Activated T-helper 1 cell treated with anti-CD3 and anti-CD28 coated beads, Interleukin-2, amount 50 U/mL, for 16 hours (primary cell): ENCODE data around the gene PRSS22.
A peak's percentile ranks its signal among the peaks of the same experiment; 100 is the strongest.

Experiments used
- DNase-seq, 2 donors: peaks; one replicate each; pipeline ENCODE4 v3.0.0-alpha.2; 2020; ENCODE audit warnings: low read depth in 1 of 2, low spot score in 1 of 2

Gene PRSS22, protein sequence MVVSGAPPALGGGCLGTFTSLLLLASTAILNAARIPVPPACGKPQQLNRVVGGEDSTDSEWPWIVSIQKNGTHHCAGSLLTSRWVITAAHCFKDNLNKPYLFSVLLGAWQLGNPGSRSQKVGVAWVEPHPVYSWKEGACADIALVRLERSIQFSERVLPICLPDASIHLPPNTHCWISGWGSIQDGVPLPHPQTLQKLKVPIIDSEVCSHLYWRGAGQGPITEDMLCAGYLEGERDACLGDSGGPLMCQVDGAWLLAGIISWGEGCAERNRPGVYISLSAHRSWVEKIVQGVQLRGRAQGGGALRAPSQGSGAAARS

GRCh38 chr16:2857451-2858244, at the start of gene PRSS22:
TSS of gene PRSS22 (minus strand) at chr16:2858170. CDS start at chr16:2858104, 66 bp downstream.
- DNase-seq: no peak

GRCh38 chr16:2907084-2907753, 49.2 kb upstream of the PRSS22 start:
- peak in 1 of 2 donors; percentile 15 for DNase-seq

DNA sequence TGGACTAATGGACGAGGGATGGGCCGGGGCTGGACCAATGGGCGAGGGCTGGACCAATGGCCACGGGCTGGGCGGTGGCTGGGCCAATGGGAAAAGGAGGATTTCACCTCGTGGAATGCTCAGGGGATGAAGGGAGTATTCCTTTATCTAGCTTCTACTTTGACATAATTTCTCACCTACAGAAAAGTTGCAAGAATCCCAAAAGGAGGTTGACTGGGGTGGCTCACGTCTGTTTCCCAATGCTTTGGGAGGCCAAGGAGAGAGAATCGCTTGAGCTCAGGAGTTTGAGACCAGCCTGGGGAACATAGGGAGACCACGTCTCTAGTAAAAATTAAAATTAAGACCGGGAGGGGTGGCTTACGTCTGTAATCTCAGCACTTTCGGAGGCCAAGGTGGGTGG, 48.0 kb upstream of the PRSS22 start:
- DNase-seq: no peak

- peak; percentile 62 to 83 for DNase-seq
These were observed 47.4 kb upstream of the PRSS22 start for GRCh38 chr16:2905241-2905987.

DNA sequence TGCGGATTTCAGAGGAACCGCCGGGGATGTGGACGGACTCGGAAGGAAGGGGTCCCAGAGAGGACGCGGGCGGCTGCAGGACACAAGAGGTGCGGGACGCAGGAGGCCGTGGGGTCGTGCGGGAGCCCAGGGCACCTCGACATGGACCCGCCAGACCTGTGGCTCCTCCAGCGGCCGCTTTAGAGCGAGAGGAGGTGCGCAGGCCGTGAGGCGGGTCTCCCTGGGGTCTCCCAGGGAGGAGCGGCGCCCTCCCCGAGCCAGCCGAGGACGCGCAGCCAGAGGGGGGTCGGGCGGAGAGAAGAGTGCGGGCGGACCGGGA, 46.9 kb upstream of the PRSS22 start:
- no peak for DNase-seq

DNA sequence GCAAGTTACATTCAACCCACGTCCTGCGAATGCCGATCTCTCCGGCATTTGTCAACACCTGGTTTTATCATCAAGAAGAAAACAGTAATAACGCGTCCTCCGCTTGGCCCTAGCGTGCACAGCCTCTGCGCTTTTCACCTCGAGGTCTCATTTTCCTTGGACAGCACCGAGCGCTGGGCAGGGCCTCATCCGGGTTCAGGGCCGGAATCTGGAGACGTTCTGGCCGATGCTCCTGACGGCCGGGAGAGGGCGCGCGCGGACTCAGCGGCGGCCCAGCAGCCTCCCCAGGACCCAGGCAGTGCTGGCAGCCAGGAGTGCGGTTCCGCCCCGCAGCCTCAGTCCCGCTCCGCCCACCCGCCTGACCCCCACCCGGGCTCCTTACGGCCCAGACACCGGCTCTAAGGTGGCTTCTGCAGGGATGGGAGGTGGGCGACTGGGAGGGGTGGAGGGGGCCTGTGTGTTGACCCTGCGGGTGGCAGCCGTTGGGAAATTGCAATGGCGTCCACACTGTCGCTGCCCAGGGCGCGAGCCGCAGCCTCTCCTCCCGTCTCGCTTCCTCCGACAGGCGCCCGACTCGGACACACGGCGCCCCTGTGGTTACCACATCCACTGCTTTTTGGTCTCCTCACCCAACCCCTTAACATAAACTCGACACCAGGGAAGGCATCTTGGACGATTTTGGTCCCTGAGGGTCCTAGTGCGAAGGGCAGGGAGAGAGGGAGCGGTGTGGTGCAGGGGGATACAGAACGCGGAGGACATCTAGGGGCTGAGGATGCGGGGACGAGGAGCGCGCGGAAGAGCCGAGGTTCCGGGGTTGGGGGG, 46.3 kb upstream of the PRSS22 start:
- peak; percentile 51 to 71 for DNase-seq

- DNase-seq: no peak
These were observed 44.6 kb upstream of the PRSS22 start for GRCh38 chr16:2902337-2903130.

DNA sequence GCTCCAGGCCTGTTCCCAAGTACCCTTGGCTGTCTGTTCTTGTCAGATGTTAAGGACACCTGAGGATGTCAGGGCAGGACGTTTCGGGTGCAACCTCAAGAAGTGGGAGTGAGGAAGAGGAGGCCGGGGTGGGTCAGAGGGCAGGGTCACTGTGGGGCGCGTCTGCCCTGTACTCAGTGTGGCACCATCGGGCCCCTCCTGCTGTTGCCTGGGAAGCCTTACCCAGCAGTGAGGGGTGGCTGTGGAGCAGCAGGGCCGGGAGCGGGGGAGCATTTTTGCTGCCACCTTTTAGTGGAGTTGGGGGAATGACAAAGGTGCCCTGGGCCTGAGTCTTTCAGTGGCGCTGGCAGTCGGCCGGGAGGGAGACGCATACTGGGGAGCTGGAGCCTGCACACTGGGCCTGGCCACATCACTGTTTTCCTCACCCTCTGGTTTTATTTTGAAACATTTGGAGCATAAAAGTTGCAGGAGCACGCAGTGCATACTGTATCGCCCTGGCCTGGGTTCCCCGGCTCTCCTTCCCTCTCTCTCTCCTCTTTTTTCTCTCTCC, 42.6 kb upstream of the PRSS22 start:
- DNase-seq: no peak

- DNase-seq: no peak
These were observed 41.6 kb upstream of the PRSS22 start for GRCh38 chr16:2899564-2900072.

DNA sequence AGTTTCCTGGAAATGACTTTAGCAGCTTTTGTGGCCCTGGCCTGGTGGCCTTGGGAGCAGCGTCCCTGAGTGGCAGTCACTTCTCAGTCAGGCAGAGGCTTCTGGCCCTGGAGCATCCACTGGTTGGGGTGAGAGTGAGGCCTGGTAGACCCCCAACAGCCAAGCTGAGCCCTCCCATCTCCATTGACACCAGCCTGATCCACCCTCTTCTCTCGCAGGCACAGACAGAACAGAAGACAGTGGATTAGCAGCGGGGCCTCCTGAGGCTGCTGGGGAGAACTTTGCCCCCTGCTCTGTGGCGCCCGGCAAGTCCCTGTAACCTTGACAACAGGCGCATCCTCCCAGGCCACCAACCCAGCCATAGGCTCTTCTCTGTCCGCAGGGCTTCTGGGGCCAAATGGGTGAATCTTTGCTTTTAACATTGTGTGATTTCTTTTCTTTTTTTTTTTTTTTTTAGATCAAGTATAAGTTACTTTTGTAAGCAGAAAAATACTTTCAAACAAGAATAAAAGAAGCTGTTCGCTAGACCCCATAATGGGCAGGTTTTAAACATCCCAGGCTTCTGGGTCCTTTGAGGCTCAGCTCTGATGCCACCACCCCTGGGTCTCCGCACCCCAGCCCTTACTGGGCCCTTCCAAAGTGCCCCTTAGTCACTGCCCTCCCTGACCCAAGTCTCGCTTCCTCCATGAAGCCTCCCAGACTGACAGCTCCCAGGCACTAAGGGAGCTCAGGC, 41.0 kb upstream of the PRSS22 start:
- DNase-seq: no peak

DNA sequence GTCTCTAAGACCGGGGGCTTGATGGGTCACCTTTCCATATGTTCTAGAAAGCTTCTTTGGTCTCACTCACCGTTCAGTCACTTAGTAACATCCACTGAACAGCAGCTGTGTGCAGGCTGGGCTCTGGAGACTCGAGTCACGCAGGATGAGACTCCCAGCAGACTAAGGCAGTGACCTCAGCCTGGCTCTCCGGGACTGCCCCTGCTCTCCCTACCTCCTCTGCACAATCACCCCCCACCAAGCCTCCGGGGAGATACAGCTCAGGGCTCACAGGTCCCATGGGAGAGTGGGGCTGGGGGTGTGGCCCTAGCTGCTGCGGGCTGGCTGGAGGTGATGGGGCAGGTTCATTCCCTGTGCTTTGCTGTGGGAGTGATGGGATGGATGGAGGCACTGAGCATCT, 39.1 kb upstream of the PRSS22 start:
- no peak for DNase-seq

DNA sequence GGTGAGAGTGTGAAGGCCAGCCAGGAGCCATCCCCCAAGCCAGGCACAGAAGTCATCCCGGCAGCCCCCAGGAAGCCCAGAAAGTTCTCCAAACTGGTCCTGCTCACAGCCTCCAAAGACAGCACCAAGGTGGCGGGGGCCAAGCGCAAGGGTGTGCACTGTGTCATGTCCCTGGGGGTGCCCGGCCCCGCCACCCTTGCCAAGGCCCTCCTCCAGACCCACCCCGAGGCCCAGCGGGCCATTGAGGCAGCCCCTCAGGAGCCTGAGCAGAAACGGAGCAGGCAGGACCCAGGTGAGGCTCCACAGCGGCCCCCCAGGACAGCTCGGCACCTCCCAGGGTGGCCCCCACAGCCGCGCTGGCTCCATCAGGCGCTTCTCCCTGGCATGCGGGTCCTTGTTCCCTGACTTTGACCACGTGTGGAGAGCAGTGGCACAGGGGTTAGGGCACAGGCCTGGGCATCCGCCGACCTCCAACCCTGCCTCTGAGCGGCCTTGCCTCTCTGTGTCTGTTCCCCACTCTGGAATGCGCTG, 38.6 kb upstream of the PRSS22 start:
- DNase-seq: no peak

- no peak for DNase-seq
These were observed 37.8 kb upstream of the PRSS22 start for GRCh38 chr16:2895813-2896212.

DNA sequence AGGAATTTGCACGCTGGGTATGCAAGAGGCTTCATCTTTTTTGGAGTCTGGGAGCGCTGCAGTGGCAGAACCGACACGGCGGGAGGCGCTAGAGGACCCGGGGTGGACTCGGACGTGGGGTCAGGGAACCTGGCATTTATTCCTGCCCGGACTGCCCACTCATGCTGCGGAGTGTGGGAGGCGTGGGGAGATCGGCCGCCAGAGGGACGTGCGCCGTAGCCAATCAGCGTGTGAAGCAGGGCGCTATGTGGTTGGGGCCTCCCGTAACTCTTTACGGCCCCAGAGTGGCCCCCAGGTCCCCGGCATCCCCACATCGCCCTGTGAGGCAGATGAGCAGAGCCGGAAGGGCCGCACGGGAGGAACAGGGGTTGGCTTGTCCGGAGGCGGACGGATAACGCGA, 36.3 kb upstream of the PRSS22 start:
- DNase-seq: no peak

DNA sequence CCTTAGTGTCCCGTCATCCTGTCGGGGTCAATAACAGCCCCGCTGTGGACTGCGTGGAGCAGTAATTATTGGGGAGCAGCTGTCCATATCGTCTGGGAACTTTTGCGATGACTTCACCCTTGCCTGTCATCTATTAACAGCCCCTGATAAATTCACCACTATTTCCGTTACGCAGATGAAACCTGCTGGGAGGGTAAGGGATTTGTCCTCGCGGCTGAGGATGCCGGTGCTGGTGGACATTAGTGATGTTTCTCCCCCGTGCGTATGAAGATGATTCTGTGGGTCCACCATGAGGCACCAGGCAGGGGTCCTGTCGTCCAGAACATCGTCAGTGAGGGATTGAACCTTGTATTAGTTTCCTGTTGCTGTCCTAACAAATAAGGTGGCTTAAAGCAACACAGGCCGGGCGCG, 26.1 kb upstream of the PRSS22 start:
- DNase-seq: no peak

- peak in 1 of 2 donors; percentile 10 for DNase-seq
These were observed 25.5 kb upstream of the PRSS22 start for GRCh38 chr16:2883458-2883908.

DNA sequence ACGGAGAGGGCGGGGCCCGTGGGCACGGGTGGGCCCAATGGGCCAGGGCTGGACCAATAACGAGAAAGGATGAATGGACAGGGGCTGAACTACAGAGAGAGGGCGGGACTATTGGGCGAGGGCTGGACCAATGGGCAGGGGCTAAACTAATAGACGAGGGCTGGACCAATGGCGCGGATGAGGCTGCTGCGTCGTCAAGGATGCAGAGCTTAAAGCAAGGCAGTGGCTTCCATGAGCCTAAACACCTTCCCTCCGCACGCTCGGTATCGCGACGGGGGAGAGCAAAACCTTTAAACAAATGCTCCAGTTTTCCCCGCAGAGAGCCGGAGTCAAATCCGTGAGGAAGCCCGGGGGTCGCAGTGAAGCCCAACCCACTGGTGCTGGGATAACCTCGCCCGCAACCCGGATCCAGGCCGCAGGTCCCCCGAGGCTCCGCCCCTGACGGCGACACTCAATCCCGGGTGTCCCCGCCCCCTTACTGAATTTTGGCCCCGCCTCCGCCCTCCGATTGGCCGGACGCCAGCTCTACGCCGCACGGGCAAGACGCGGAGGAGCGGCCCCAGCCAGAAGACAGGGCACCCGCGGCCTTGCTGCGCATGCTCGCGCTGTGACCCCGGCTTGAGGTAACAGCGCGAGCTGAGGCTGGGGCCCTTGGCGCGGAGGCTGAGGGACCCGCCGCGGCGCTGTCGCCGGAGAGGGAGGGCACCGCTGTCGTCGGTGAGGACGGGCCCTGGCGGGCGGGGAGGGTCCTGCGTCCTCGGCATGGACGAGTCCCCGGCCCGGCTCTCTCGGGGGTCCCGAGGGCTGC, 24.9 kb upstream of the PRSS22 start, which contains the start of gene FLYWCH2:
TSS of gene FLYWCH2 (plus strand) at position 566 of the 808 bp plus-strand sequence. CDS start 13,235 bp downstream, outside the sequence.
- DNase-seq: peak; percentile 100
